MV-4-11 (cell line): ENCODE results near the gene MN1.
"Not testable (repeated sequence)": the region's sequence is repeated elsewhere in the genome, so short reads cannot be mapped to it uniquely, and the experiment has no call there.

Source experiments
- DNase-seq: peaks from one replicate; lab custom pipeline; 2025; lab: John Stamatoyannopoulos, UW

The MN1 gene

GRCh38 chr22:27761665-27762064 is 39.9 kb downstream of the MN1 start:
- no peak for DNase-seq

GRCh38 chr22:27761000-27761399 is 40.6 kb downstream of the MN1 start:
- no peak for DNase-seq

GRCh38 chr22:27760474-27760873 is 41.1 kb downstream of the MN1 start:
- no peak for DNase-seq

- DNase-seq = no peak
Observed at GRCh38 chr22:27757928-27758525, 43.5 kb downstream of the MN1 start.

GRCh38 chr22:27756212-27756660 is 45.3 kb downstream of the MN1 start:
- no peak for DNase-seq

- no peak for DNase-seq
Observed at GRCh38 chr22:27755521-27756211, 45.9 kb downstream of the MN1 start.

GRCh38 chr22:27754888-27755480 is 46.6 kb downstream of the MN1 start:
- DNase-seq = no peak

GRCh38 chr22:27754247-27754887 is 47.2 kb downstream of the MN1 start:
- DNase-seq = no peak

GRCh38 chr22:27752771-27753170 is 48.8 kb downstream of the MN1 start:
- no peak for DNase-seq

- no peak for DNase-seq
Observed at GRCh38 chr22:27752141-27752540, 49.4 kb downstream of the MN1 start.

GRCh38 chr22:27751277-27752070 is 50.1 kb downstream of the MN1 start:
- DNase-seq = no peak

GRCh38 chr22:27750584-27751265 is 50.8 kb downstream of the MN1 start:
- no peak for DNase-seq

GRCh38 chr22:27749597-27750225 is 51.8 kb downstream of the MN1 start:
- DNase-seq = no peak

GRCh38 chr22:27748751-27749191 is 52.8 kb downstream of the MN1 start:
- peak; percentile 28 for DNase-seq

- DNase-seq = no peak
Observed at GRCh38 chr22:27748349-27748748, 53.2 kb downstream of the MN1 start.

- no peak for DNase-seq
Observed at GRCh38 chr22:27747396-27748221, 53.9 kb downstream of the MN1 start.

GRCh38 chr22:27746918-27747317 is 54.6 kb downstream of the MN1 start:
- DNase-seq = no peak

- no peak for DNase-seq
Observed at GRCh38 chr22:27745809-27746208, 55.7 kb downstream of the MN1 start.

GRCh38 chr22:27745154-27745553 is 56.4 kb downstream of the MN1 start:
- DNase-seq = no peak

- DNase-seq = not testable (repeated sequence)
Observed at GRCh38 chr22:27744078-27744477, 57.5 kb downstream of the MN1 start.
